NCI-H146 treated with DMSO at 0.1 percent for 48 hours (cell line): ENCODE measurements around the gene LDLR.
"Not testable (repeated sequence)": the region's sequence is repeated elsewhere in the genome, so short reads cannot be mapped to it uniquely, and the experiment has no call there.

Experiments used
- DNase-seq: peaks from one replicate; lab custom pipeline; 2025; ENCODE audit not compliant: unreplicated experiment; lab: John Stamatoyannopoulos, UW

LDLR gene

DNA sequence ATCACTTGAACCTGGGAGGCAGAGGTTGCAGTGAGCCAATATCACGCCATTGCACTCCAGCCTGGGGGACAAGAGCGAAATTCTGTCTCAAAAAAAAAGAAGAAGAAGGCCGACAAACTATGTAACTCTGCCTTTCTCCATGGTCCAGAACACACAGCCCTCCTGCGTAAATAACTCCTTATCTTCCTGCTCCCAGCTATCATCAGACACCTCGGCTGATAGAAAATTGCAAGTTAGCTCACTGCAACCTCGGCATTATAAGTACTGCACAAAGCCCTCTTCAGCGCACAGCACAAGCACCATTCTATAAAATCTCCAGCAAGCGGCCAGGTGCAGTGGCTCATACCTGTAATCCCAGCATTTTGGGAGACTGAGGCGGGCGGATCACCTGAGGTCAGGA lies 14.4 kb downstream of the LDLR start:
- DNase-seq: not testable (repeated sequence)

DNA sequence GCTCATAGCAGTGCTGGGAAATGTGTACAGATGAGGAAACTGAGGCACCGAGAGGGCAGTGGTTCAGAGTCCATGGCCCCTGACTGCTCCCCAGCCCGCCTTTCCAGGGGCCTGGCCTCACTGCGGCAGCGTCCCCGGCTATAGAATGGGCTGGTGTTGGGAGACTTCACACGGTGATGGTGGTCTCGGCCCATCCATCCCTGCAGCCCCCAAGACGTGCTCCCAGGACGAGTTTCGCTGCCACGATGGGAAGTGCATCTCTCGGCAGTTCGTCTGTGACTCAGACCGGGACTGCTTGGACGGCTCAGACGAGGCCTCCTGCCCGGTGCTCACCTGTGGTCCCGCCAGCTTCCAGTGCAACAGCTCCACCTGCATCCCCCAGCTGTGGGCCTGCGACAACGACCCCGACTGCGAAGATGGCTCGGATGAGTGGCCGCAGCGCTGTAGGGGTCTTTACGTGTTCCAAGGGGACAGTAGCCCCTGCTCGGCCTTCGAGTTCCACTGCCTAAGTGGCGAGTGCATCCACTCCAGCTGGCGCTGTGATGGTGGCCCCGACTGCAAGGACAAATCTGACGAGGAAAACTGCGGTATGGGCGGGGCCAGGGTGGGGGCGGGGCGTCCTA lies 15.9 kb downstream of the LDLR start:
- no peak for DNase-seq

- no peak for DNase-seq
Measured at GRCh38 chr19:11106477-11106876, 17.2 kb downstream of the LDLR start.

- DNase-seq: no peak
Measured at GRCh38 chr19:11108746-11109145, 19.5 kb downstream of the LDLR start.

GRCh38 chr19:11111117-11111770 lies 22.0 kb downstream of the LDLR start:
- no peak for DNase-seq

- DNase-seq: no peak
Measured at GRCh38 chr19:11111771-11112144, 22.5 kb downstream of the LDLR start.

GRCh38 chr19:11113140-11113708 lies 24.0 kb downstream of the LDLR start:
- DNase-seq: no peak

- DNase-seq: no peak
Measured at GRCh38 chr19:11115042-11115441, 25.8 kb downstream of the LDLR start.

DNA sequence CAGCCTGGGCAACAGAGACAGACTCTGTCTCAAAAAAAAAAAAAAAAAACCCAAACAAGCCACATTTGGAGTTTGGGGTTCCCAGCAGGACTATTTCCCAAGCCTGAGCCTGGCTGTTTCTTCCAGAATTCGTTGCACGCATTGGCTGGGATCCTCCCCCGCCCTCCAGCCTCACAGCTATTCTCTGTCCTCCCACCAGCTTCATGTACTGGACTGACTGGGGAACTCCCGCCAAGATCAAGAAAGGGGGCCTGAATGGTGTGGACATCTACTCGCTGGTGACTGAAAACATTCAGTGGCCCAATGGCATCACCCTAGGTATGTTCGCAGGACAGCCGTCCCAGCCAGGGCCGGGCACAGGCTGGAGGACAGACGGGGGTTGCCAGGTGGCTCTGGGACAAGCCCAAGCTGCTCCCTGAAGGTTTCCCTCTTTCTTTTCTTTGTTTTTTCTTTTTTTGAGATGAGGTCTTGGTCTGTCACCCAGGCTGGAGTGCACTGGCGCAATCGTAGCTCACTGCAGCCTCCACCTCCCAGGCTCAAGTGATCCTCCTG lies 26.7 kb downstream of the LDLR start:
- DNase-seq: no peak

DNA sequence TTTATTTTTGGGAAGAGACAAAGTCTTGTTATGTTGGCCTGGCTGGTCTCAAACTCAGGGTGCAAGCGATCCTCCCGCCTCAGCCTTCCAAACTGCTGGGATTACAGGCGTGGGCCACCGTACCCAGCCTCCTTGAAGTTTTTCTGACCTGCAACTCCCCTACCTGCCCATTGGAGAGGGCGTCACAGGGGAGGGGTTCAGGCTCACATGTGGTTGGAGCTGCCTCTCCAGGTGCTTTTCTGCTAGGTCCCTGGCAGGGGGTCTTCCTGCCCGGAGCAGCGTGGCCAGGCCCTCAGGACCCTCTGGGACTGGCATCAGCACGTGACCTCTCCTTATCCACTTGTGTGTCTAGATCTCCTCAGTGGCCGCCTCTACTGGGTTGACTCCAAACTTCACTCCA lies 27.2 kb downstream of the LDLR start:
- DNase-seq: no peak

- not testable (repeated sequence) for DNase-seq
Measured at GRCh38 chr19:11121963-11122362, 32.7 kb downstream of the LDLR start.

DNA sequence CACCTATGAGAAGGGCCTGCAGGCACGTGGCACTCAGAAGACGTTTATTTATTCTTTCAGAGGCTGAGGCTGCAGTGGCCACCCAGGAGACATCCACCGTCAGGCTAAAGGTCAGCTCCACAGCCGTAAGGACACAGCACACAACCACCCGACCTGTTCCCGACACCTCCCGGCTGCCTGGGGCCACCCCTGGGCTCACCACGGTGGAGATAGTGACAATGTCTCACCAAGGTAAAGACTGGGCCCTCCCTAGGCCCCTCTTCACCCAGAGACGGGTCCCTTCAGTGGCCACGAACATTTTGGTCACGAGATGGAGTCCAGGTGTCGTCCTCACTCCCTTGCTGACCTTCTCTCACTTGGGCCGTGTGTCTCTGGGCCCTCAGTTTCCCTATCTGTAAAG lies 33.9 kb downstream of the LDLR start:
- DNase-seq: no peak

- not testable (repeated sequence) for DNase-seq
Measured at GRCh38 chr19:11124157-11124556, 34.9 kb downstream of the LDLR start.

DNA sequence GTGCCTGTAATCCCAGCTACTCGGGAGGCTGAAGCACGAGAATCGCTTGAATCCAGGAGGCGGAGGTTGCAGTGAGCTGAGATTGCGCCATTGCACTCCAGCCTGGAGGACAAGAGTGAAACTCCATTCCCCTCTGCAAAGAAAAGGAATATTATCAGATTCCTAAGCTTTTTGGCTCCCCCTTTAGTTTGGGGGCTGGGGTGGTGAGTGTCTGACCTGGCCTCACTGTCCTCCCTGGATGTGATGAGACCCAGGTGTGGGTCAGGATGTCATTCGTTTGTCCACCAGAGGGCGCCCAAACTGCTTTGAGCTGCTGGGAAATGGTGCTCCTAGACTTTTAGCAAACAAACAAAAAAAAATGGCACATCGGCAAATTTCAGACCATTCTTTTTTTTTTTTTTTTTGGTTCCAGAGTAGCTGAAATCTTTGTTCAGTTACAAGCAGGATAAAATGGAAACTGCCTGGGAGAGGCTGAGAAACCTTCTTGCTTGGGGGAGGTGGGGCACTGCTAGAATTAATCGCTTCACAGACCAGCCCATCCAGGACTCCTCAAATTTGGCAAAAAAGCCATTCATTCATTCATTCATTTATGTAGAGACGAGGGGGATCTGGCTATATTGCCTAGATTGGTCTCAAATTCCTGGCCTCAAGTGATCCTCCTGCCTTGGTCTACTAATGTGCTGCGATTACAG lies 36.9 kb downstream of the LDLR start:
- DNase-seq: peak; percentile 45

- DNase-seq: no peak
Measured at GRCh38 chr19:11127905-11128304, 38.6 kb downstream of the LDLR start.

DNA sequence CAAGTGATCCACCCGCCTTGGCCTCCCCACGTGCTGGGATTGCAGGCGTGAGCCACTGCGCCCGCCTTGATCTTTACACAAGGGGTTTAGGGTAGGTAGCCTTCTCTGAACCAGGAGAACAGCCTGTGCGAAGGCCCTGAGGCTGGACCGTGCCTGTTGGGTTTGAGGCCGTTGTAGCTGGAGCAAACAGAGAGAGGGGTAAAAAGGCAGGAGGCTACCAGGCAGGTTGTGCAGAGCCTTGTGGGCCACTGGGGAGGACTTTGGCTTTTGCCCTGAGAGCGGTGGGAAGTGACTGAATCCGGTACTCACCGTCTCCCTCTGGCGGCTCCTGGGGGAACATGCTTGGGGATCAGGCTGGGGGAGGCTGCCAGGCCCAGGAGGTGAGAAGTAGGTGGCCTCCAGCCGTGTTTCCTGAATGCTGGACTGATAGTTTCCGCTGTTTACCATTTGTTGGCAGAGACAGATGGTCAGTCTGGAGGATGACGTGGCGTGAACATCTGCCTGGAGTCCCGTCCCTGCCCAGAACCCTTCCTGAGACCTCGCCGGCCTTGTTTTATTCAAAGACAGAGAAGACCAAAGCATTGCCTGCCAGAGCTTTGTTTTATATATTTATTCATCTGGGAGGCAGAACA lies 41.7 kb downstream of the LDLR start:
- DNase-seq: peak; percentile 44

GRCh38 chr19:11131471-11131870 lies 42.2 kb downstream of the LDLR start:
- DNase-seq: no peak

GRCh38 chr19:11136400-11137101 lies 47.3 kb downstream of the LDLR start:
- DNase-seq: no peak

DNA sequence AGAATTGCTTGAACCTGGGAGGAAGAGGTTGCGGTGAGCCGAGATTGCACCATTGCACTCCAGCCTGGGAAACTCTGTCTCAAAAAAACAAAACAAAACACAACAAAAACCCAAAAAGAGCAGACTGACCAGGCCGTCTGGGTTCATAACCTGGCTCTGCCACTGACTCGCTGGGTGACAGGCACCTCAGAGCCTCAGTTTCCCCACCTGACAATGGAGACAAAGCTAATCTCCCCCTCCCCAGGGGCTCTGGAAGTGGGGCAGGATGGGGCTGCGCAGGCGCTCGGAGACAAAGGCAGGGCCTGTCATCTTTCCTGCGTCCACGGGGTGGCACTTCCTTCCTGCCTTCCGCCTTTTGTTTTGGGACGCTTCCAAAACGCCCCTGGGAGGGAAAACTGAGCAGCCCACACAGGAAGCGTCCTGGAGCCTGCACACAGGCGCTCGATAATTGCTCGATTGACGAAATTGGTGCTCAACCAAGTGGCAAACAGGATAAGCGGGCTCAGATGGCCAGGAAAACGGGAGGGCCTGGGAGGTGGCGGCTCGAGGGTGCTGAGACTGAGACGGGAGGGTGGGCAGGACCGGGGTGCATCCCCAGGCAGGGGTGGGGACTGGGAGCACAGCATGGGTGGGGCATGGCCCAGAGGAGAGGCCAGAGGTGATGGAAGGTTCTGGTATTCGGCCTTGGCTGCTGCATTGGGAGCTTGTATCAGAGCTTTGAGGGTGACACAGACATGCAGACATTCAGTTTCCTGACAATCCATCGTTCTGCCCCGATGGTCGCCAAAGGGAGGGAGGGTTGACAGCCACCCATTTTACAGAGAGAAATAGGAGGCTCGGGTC lies 48.5 kb downstream of the LDLR start:
- peak; percentile 50 for DNase-seq
